PC-9 (cell line): ENCODE results near the gene CRYBB2. TPM values are rescaled to one million over a fixed set of nuclear protein-coding genes. Genes with fewer than 3 reads are reported as not detected.
"Not testable (repeated sequence)": the region's sequence is repeated elsewhere in the genome, so short reads cannot be mapped to it uniquely, and the experiment has no call there.

Experiments used
- BruUV-seq: library from RNA; stranded (reverse); fragments of 400-500 nt; replicated peaks from 2 replicates; lab custom pipeline; 2021; lab: Mats Ljungman, UMichigan
- CTCF ChIA-PET: fragments of 300-600 bp; sonication (Branson Sonifier 250); formaldehyde crosslinking; loops from one replicate; lab custom pipeline; 2022; ENCODE audit warnings: antibody characterized with exemption; lab: Charles Lee
- POLR2A ChIA-PET: fragments of 300-600 bp; sonication (Branson Sonifier 250); formaldehyde crosslinking; loops from one replicate; lab custom pipeline; 2022; ENCODE audit warnings: antibody characterized with exemption; ENCODE audit not compliant: unreplicated experiment; lab: Charles Lee
- DNase-seq, 2 experiments: peaks; one replicate each; pipeline versions ENCODE4 v3.0.0 to v3.0.0-alpha.2; 2015 to 2022; ENCODE audit warnings: mixed read lengths in 1 of 2
- H2AFZ ChIP-seq: fragments of 200-600 bp; sonication (generic); 2 replicates; pipeline ENCODE4 v1.8.1; 2017; ENCODE audit warnings: antibody characterized with exemption
- H3F3A ChIP-seq: fragments of 200-600 bp; sonication (generic); 2 replicates; pipeline ENCODE4 v1.8.1; 2017; ENCODE audit warnings: antibody characterized with exemption, mild to moderate bottlenecking, low read depth; ENCODE audit not compliant: insufficient read depth
- H3K27ac ChIP-seq: fragments of 200-600 bp; sonication (generic); 2 replicates; pipeline ENCODE4 v1.6.1; 2016; ENCODE audit warnings: mixed run types
- H3K27me3 ChIP-seq: fragments of 200-600 bp; sonication (generic); 2 replicates; pipeline ENCODE4 v1.6.1; 2016; ENCODE audit warnings: low read depth, mixed run types; ENCODE audit not compliant: insufficient read depth
- H3K36me3 ChIP-seq: fragments of 200-600 bp; sonication (generic); 2 replicates; pipeline ENCODE4 v1.6.1; 2016; ENCODE audit warnings: low read depth, mixed run types
- H3K4me1 ChIP-seq: fragments of 200-600 bp; sonication (generic); replicated peaks from 2 replicates; pipeline ENCODE4 v1.6.1; 2016; ENCODE audit warnings: mixed run types; ENCODE audit not compliant: insufficient read depth
- H3K4me2 ChIP-seq: fragments of 200-600 bp; sonication (generic); 2 replicates; pipeline ENCODE4 v1.6.1; 2017; ENCODE audit warnings: mixed run types
- H3K4me3 ChIP-seq: fragments of 200-600 bp; sonication (generic); 2 replicates; pipeline ENCODE4 v1.6.1; 2016; ENCODE audit warnings: mixed run types
- H3K79me2 ChIP-seq: fragments of 200-600 bp; sonication (generic); 2 replicates; pipeline ENCODE4 v1.6.1; 2017; ENCODE audit warnings: low read depth, mixed run types
- H3K9me2 ChIP-seq: fragments of 200-600 bp; sonication (generic); 2 replicates; pipeline ENCODE4 v1.8.1; 2017; ENCODE audit warnings: mild to moderate bottlenecking; ENCODE audit not compliant: insufficient read depth
- H3K9me3 ChIP-seq: fragments of 200-600 bp; sonication (generic); 2 replicates; pipeline ENCODE4 v1.8.1; 2016; ENCODE audit warnings: low read depth; ENCODE audit not compliant: insufficient read depth
- H4K20me1 ChIP-seq: fragments of 200-600 bp; sonication (generic); 2 replicates; pipeline ENCODE4 v1.8.1; 2017; ENCODE audit not compliant: insufficient read depth
- intact Hi-C: fragments of 100-400 bp; cut with micrococcal nuclease; formaldehyde crosslinking; loops from one replicate; pipeline ENCODE4 v1.10.0; 2022; ENCODE audit not compliant: unreplicated experiment
- total RNA-seq: library from RNA; stranded (reverse); gene quantifications from 2 replicates; pipeline ENCODE4 v1.2.3, GENCODE V29; 2021

Gene CRYBB2
- total RNA-seq, 1 experiment from 2014 or later, result 1.0 TPM

DNA sequence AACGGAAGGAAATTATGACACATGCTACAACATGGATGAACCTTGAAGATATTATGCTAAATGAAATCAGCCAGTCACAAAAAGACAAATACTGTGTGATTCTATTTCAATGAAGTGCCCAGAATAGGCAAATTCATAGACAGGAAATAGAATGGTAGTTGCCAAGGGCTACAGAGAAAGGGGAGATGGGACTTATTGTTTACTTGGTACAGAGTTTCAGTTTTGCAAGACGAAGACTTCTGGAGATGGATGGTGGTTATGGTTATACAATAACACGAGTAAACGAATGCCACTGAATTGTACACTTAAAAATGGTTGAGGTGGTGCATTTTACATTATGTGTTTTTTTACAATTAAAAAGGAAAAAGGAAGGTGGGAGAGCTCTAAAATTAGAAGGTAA lies 48.1 kb downstream of the CRYBB2 start:
- peaks cover 30% of the 10 kb centered on the region for H3K27me3 ChIP-seq
- H3K4me2 ChIP-seq, H4K20me1 ChIP-seq, H3K9me3 ChIP-seq, H3K79me2 ChIP-seq, DNase-seq, H3K9me2 ChIP-seq, H3K27ac ChIP-seq, H3K36me3 ChIP-seq, H2AFZ ChIP-seq, H3F3A ChIP-seq, BruUV-seq, H3K4me3 ChIP-seq, intact Hi-C loops, H3K4me1 ChIP-seq, CTCF ChIA-PET, POLR2A ChIA-PET: not testable (repeated sequence)

DNA sequence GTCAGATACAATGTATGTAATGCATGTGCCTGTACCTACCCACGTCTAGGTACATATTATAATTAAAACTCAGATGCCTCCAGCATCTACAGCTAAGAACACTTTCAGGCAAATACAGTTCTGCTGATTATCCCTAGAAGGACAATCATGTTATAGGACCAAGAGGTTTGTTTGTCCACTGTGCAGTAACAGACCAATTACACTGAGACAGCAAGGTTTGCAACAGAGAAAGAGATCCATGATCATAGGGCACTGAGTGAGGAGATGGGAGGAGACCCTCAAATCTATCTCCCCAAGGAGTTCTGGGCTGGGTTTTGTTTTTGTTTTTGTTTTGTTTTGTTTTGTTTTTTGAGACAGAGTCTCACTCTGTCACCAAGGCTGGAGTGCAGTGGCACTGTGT lies 49.5 kb downstream of the CRYBB2 start:
- POLR2A ChIA-PET, DNase-seq, H3K4me1 ChIP-seq, H3K4me2 ChIP-seq, H3K79me2 ChIP-seq, H3K9me2 ChIP-seq, H4K20me1 ChIP-seq, H2AFZ ChIP-seq, H3K4me3 ChIP-seq, intact Hi-C loops, H3K27ac ChIP-seq, BruUV-seq, H3F3A ChIP-seq, CTCF ChIA-PET, H3K36me3 ChIP-seq, H3K9me3 ChIP-seq: not testable (repeated sequence)
- peaks cover 40% of the 10 kb centered on the region for H3K27me3 ChIP-seq

DNA sequence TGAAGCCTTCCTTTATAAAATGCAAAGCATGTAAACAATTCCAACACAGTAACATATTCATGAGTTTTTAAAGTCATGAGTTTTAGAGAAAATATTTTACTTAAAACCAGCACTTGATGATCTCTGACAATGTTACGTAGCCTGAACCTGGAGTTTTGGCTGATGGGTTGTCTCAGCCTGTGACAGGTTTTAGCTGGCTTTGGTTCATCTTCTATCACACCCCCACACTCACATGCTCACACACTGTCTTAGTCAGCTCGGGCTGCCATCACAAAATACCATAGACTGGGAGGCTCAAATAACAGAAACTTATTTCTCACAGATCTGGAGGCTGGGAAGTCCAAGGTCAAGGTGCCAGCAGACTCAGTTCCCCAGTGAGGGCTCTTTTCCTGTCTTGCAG lies 50.6 kb downstream of the CRYBB2 start:
- H3K36me3 ChIP-seq, CTCF ChIA-PET: not testable (repeated sequence)

DNA sequence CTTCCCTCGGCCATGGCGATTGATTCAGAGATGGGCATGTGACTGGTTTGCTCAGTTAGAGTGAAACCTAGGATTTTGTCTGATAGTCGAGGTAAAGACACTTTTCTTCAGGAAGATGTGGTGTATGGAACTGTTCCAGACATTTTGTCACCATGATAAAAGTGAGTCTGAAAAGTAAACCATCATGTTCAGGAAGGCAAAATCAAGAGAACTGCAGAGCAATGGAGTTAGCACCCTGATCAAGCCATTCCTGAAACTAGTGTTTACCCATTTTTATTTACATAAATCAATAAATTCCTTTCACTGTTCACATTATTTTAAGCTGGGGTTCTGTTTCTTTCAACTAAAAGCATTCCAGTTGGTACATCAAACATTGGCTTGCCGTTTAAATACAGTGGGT lies 53.8 kb downstream of the CRYBB2 start:
- DNase-seq, H2AFZ ChIP-seq, H3F3A ChIP-seq, H3K36me3 ChIP-seq, H3K9me2 ChIP-seq, H3K4me3 ChIP-seq, POLR2A ChIA-PET, intact Hi-C loops, H3K4me2 ChIP-seq, H3K9me3 ChIP-seq, BruUV-seq, H3K27ac ChIP-seq, H3K4me1 ChIP-seq, H3K79me2 ChIP-seq, H4K20me1 ChIP-seq, CTCF ChIA-PET: not testable (repeated sequence)
- H3K27me3 ChIP-seq, result peaks cover 61% of the 10 kb centered on the region

More for the DNA sequence above, 50.6 kb downstream of the CRYBB2 start:
- peaks cover 51% of the 10 kb centered on the region for H3K27me3 ChIP-seq
- H3K9me2 ChIP-seq, POLR2A ChIA-PET, H4K20me1 ChIP-seq, H3K27ac ChIP-seq, H3K4me2 ChIP-seq, DNase-seq, intact Hi-C loops, H3K9me3 ChIP-seq, BruUV-seq, H3K4me1 ChIP-seq, H3K79me2 ChIP-seq, H2AFZ ChIP-seq, H3K4me3 ChIP-seq, H3F3A ChIP-seq: not testable (repeated sequence)

DNA sequence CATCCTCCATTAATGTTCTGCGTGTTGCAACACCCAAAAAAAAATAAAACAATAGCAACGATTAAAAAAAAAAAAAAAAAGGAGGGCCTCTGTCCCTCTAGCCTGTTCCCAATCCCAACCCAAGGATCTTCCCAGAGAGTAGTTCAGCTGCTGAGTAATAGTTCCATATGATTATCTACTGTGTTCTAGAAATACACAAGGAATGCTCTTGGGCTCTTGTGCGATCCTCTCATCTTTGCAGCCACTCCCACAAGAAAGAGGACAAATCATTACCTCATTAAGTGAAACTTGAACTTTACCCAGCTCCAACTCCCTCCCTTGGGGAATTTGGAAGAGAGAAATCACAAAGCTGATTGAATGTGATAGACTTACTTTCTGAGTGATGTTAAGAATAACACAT lies 54.5 kb downstream of the CRYBB2 start:
- H3K27me3 ChIP-seq, result peaks cover 56% of the 10 kb centered on the region
- H3K4me3 ChIP-seq, H3K9me3 ChIP-seq, H3K27ac ChIP-seq, H3K9me2 ChIP-seq, H2AFZ ChIP-seq, DNase-seq, H3K36me3 ChIP-seq, BruUV-seq, H3K4me1 ChIP-seq, POLR2A ChIA-PET, H3K4me2 ChIP-seq, intact Hi-C loops, H4K20me1 ChIP-seq, H3F3A ChIP-seq, H3K79me2 ChIP-seq: not testable (repeated sequence)
- CTCF ChIA-PET, result interaction anchor here (0.6 kb wide), 1 partner anchor 362 kb away, joined by 6 read pairs; no protein-coding TSS in a partner anchor

DNA sequence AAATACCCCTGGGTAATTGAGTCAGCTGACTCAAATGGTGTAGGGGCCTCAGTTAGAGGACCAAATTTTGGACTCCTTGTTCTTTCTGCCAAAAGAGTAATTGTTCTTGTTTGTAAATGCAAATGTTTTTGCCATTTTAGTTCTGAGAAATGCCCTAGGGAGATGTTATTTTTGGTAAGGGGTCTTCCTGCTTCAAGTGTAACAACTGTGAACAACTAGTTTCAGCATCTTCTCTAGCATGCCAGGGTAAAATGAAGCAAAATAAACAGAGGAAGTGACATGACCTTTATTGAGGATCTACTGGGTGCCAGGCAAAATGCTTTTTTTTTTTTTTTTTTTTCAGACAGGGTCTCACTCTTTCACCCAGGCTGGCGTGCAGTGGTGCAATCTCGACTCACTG lies 60.7 kb downstream of the CRYBB2 start:
- H3K9me3 ChIP-seq, H3K9me2 ChIP-seq, H3K4me3 ChIP-seq, BruUV-seq, CTCF ChIA-PET, DNase-seq, H3K27ac ChIP-seq, H4K20me1 ChIP-seq, H3K36me3 ChIP-seq, H3K79me2 ChIP-seq, H3F3A ChIP-seq, POLR2A ChIA-PET, H3K4me1 ChIP-seq, intact Hi-C loops, H3K4me2 ChIP-seq, H2AFZ ChIP-seq: not testable (repeated sequence)
- H3K27me3 ChIP-seq, result peaks cover 64% of the 10 kb centered on the region
